Mucosa of descending colon (tissue), 3 donors: Measurements from ENCODE around the gene C3orf70. TPM values are rescaled to one million over a fixed set of nuclear protein-coding genes. Genes with fewer than 3 reads are reported as not detected.

ENCODE experiments used
- ATAC-seq: fragments of 200-7000 bp; cut with Tn5 transposase; one replicate; pipeline ENCODE4 v1.9.1; 2020; ENCODE audit warnings: mild to moderate bottlenecking, moderate library complexity
- DNase-seq, 3 donors: peaks; one replicate each; pipeline ENCODE4 v3.0.0-alpha.2; 2020
- H3K36me3 ChIP-seq: fragments of 200-600 bp; one replicate; pipeline ENCODE4 v1.8.0; 2021; ENCODE audit warnings: low read depth, mild to moderate bottlenecking
- H3K4me1 ChIP-seq: fragments of 200-600 bp; one replicate; pipeline ENCODE4 v1.8.0; 2021; ENCODE audit warnings: low read depth, mild to moderate bottlenecking
- H3K4me3 ChIP-seq: fragments of 200-600 bp; one replicate; pipeline ENCODE4 v1.8.0; 2021; ENCODE audit warnings: mild to moderate bottlenecking
- H3K9me3 ChIP-seq: fragments of 200-600 bp; one replicate; pipeline ENCODE4 v1.8.0; 2021; ENCODE audit warnings: mild to moderate bottlenecking
- CTCF ChIP-seq: fragments of 200-600 bp; IDR thresholded peaks from one replicate; pipeline ENCODE4 v1.8.0; 2022; ENCODE audit warnings: antibody characterized with exemption, mild to moderate bottlenecking
- intact Hi-C, 2 donors: fragments of 100-400 bp; cut with DNase I in 1 of 2; cut with micrococcal nuclease in 1 of 2; formaldehyde crosslinking; loops; one replicate each; pipeline versions ENCODE4 v1.11.0 to v1.11.1; 2022; cut with DNase I, micrococcal nuclease
- total RNA-seq, 3 donors: library from RNA; stranded (reverse); fragmentation: NEBNext Ultra II Directional in 2 of 3; extraction: Animal tissue kit (Norgen Biotek cat#: 25700) in 2 of 3; gene quantifications; one replicate each; pipeline versions ENCODE4 v1.2.1 to v1.2.4, GENCODE V29; 2021 to 2023
- donor health status: DM: no; HTN: no; CAD: no; lungs with moderate emphysema.
- donor health status: DM: no; HTN: no; CAD: no.
- donor health status: DM: no; HTN: yes; CAD: no.

Gene C3orf70
- total RNA-seq, 3 donors from 2014 or later = 15.1 to 32.7 (median 16.9) TPM

GRCh38 chr3:185030951-185031350 is 121.9 kb downstream of the C3orf70 start:
- ATAC-seq (no peak), DNase-seq (no peak)
- Histone ChIP-seq H3K9me3 (no peaks in the 10 kb centered on the region), H3K4me1 (no peaks in the 10 kb centered on the region), H3K4me3 (no peak overlapping the region), H3K36me3 (no peaks in the 10 kb centered on the region)
- intact Hi-C loops = no loop called here
- TF ChIP-seq CTCF = no peak

GRCh38 chr3:185030399-185030798 is 122.5 kb downstream of the C3orf70 start:
- TF ChIP-seq CTCF = no peak
- DNase-seq (no peak), ATAC-seq (no peak)
- Histone ChIP-seq H3K36me3 (no peaks in the 10 kb centered on the region), H3K9me3 (no peaks in the 10 kb centered on the region), H3K4me1 (no peaks in the 10 kb centered on the region), H3K4me3 (no peak overlapping the region)
- intact Hi-C loops = no loop called here

- H3K4me3 ChIP-seq = no peak overlapping the region
- TF ChIP-seq CTCF = no peak
- H3K36me3 ChIP-seq = no peaks in the 10 kb centered on the region
- DNase-seq = no peak
- no peaks in the 10 kb centered on the region for H3K9me3 ChIP-seq
- H3K4me1 ChIP-seq = no peaks in the 10 kb centered on the region
- no peak for ATAC-seq
- intact Hi-C loops = no loop called here
These were observed 123.8 kb downstream of the C3orf70 start for GRCh38 chr3:185029086-185029485.

GRCh38 chr3:185028121-185028520 is 124.7 kb downstream of the C3orf70 start:
- Histone ChIP-seq H3K4me3 (no peak overlapping the region), H3K4me1 (no peaks in the 10 kb centered on the region), H3K9me3 (no peaks in the 10 kb centered on the region), H3K36me3 (no peaks in the 10 kb centered on the region)
- ATAC-seq = no peak
- no peak for DNase-seq
- no peak for TF ChIP-seq CTCF
- intact Hi-C loops = no loop called here

Other genes with a start within 250 kb of the C3orf70 start
- 10 to 100 TPM; 18.3 to 33.2 (median 29.0) TPM for gene EHHADH, start 101.0 kb upstream of the C3orf70 start, total RNA-seq
- gene MAP3K13, start 210.1 kb upstream of the C3orf70 start, total RNA-seq = 10 to 100 TPM; 36.4 to 61.0 (median 45.9) TPM